PC-9 (cell line): Measurements from ENCODE around the gene MAGI2.

Source experiments
- CTCF ChIP-seq: fragments of 200-600 bp; sonication (generic); conservative IDR thresholded peaks from 2 replicates; pipeline ENCODE4 v1.6.1; 2017; ENCODE audit warnings: mixed run types, antibody characterized with exemption, mild to moderate bottlenecking, moderate library complexity
- EZH2 ChIP-seq: fragments of 200-600 bp; sonication (generic); IDR thresholded peaks from 2 replicates; pipeline ENCODE4 v1.8.0; 2017; ENCODE audit warnings: antibody characterized with exemption, low read depth

GRCh38 chr7:78690174-78690573 is 763.3 kb downstream of the MAGI2 start:
- no peak for TF ChIP-seq CTCF
- no peak for TF ChIP-seq EZH2
